HEK293 (cell line): Measurements from ENCODE around the gene CBR1.

Experiments
- CTCF ChIA-PET: fragments of 350-600 bp; formaldehyde crosslinking; extraction: SDS; loops from one replicate; lab custom pipeline; 2021; ENCODE audit warnings: antibody characterized with exemption; lab: Yijun Ruan, JAX
- POLR2A ChIA-PET: fragments of 300-600 bp; formaldehyde crosslinking; extraction: SDS; loops from one replicate; lab custom pipeline; 2020; ENCODE audit warnings: antibody characterized with exemption, inconsistent platforms; lab: Yijun Ruan, JAX
- H3K27ac ChIP-seq: fragments of 200-500 bp; sonication (Bioruptor generic); 2 replicates; pipeline ENCODE4 v1.5.1; 2014; ENCODE audit warnings: low read depth, low read length, control low read depth, inconsistent platforms; ENCODE audit errors: extremely low read depth
- H3K36me3 ChIP-seq, 2 experiments: fragments of 200-500 bp in 1 of 2; sonication (Bioruptor generic) in 1 of 2; 1 replicate in 1 of 2; 2 replicates in 1 of 2; pipeline ENCODE4 v1.5.1; 2014 to 2017; ENCODE audit warnings: inconsistent platforms in 2 of 2, low read length in 2 of 2; ENCODE audit not compliant: control insufficient read depth in 2 of 2, insufficient read depth in 1 of 2
- H3K4me1 ChIP-seq: fragments of 200-500 bp; sonication (Bioruptor generic); 2 replicates; pipeline ENCODE4 v1.5.1; 2014; ENCODE audit warnings: mild to moderate bottlenecking, low read length, inconsistent platforms; ENCODE audit not compliant: control insufficient read depth, insufficient read depth
- H3K4me3 ChIP-seq: 2 replicates; pipeline ENCODE4 v1.5.1; 2011; ENCODE audit warnings: low read depth, mild to moderate bottlenecking, control low read depth, low read length, moderate library complexity
- H3K9me3 ChIP-seq: fragments of 200-500 bp; sonication (Bioruptor generic); 2 replicates; pipeline ENCODE4 v1.5.1; 2014; ENCODE audit warnings: low read depth, low read length, inconsistent platforms; ENCODE audit not compliant: control insufficient read depth, insufficient read depth
- PRDM1 ChIP-seq: fragments of 450-650 bp; formaldehyde crosslinking; IDR thresholded peaks from 2 replicates; pipeline ENCODE4; 2016; ENCODE audit warnings: missing biosample characterization, missing genetic modification characterization
- SCRT1 ChIP-seq: fragments of 450-650 bp; formaldehyde crosslinking; IDR thresholded peaks from 2 replicates; pipeline ENCODE4 v1.5.1; 2016; ENCODE audit warnings: missing biosample characterization, missing genetic modification characterization, borderline replicate concordance
- TCF7L2 ChIP-seq: IDR thresholded peaks from 2 replicates; pipeline ENCODE4 v1.6.1; 2011; ENCODE audit warnings: low read depth, mild to moderate bottlenecking, inconsistent platforms, low read length, moderate library complexity, borderline replicate concordance
- ZBTB8A ChIP-seq: fragments of 450-650 bp; formaldehyde crosslinking; IDR thresholded peaks from 2 replicates; pipeline ENCODE4 v1.5.1; 2016; ENCODE audit warnings: missing biosample characterization, missing genetic modification characterization
- ZNF10 ChIP-seq: fragments of 450-650 bp; formaldehyde crosslinking; IDR thresholded peaks from 2 replicates; pipeline ENCODE4 v1.5.1; 2017; ENCODE audit warnings: missing biosample characterization, missing genetic modification characterization
- ZNF211 ChIP-seq: fragments of 450-650 bp; formaldehyde crosslinking; IDR thresholded peaks from 2 replicates; pipeline ENCODE4 v1.5.1; 2016; ENCODE audit warnings: low read depth, missing biosample characterization, missing genetic modification characterization
- ZNF24 ChIP-seq: fragments of 450-650 bp; formaldehyde crosslinking; IDR thresholded peaks from 2 replicates; pipeline ENCODE4 v1.5.1; 2016; ENCODE audit warnings: missing biosample characterization, missing genetic modification characterization
- ZNF311 ChIP-seq: fragments of 450-650 bp; formaldehyde crosslinking; IDR thresholded peaks from 2 replicates; pipeline ENCODE4 v1.5.1; 2017; ENCODE audit warnings: missing biosample characterization, missing genetic modification characterization, borderline replicate concordance
- ZNF362 ChIP-seq: fragments of 450-650 bp; formaldehyde crosslinking; IDR thresholded peaks from 2 replicates; pipeline ENCODE4 v1.5.1; 2016; ENCODE audit warnings: missing biosample characterization, missing genetic modification characterization
- ZNF423 ChIP-seq: fragments of 450-650 bp; formaldehyde crosslinking; IDR thresholded peaks from 2 replicates; pipeline ENCODE4 v1.5.1; 2016; ENCODE audit warnings: missing biosample characterization, missing genetic modification characterization
- ZNF530 ChIP-seq: fragments of 450-650 bp; formaldehyde crosslinking; IDR thresholded peaks from 2 replicates; pipeline ENCODE4 v1.5.1; 2016; ENCODE audit warnings: low read depth, missing biosample characterization, missing genetic modification characterization
- ZNF555 ChIP-seq: fragments of 450-650 bp; formaldehyde crosslinking; conservative IDR thresholded peaks from 2 replicates; pipeline ENCODE4 v1.5.1; 2017; ENCODE audit warnings: missing biosample characterization, mild to moderate bottlenecking, missing genetic modification characterization, inconsistent platforms
- ZNF561 ChIP-seq: fragments of 450-650 bp; IDR thresholded peaks from 2 replicates; pipeline ENCODE4 v1.5.1; 2018; ENCODE audit warnings: missing biosample characterization, missing genetic modification characterization, borderline replicate concordance

CBR1 gene

DNA sequence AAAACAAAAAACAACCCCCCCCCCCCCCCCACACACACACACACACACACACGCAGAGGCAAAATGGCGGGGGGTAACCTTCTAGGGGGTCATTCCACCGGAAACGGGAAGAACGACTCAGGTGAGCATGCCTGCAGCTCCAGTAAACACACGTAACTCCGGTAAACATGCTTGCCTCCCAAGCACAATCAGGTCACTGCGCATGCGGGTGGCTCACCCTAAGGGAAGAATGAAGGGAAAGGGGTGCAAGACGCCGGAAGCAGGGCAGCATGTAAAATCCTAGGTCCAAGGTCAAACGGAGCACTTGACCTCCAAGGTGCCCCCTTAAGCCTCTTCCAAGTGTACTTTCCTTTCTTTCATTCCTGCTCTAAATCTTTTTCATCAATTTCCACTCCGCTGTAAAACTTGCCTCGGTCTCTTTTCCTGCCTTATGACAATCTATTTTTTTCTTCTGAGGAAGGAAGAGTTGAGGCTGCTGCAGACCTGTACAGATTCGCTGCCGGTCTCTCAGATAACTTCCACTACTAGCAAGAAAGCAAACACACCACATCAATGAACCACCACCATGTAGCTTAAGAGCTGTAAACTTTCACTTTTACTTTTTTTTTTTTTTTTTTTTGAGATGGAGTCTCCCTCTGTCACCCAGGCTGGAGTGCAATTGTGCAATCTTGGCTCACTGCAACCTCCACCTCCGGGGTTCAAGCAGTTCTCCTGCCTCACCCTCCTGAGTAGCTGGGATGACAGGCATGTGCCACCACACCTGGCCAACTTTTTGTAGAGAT lies 44.0 kb downstream of the CBR1 start:
- H3K27ac ChIP-seq = no peak overlapping the region
- CTCF ChIA-PET = interaction anchor here (0.6 to 3.7 kb wide), 26 partner anchors 9 to 1063 kb away, joined by 3 to 39 read pairs (median 4); partner anchors contain the start of genes CBR1 and SETD4
- no peaks in the 10 kb centered on the region for H3K36me3 ChIP-seq
- no peaks in the 10 kb centered on the region for H3K4me1 ChIP-seq
- no peak overlapping the region for H3K4me3 ChIP-seq
- no peak for TF ChIP-seq ZNF530 (tag by site-specific recombination)
- TF ChIP-seq SCRT1 (tag by site-specific recombination) = no peak
- TF ChIP-seq ZBTB8A (tag by site-specific recombination) = no peak
- no peak for TF ChIP-seq ZNF10 (tag by site-specific recombination)
- TF ChIP-seq ZNF561 (tag by site-specific recombination) = no peak
- TF ChIP-seq ZNF423 (tag by site-specific recombination) = no peak
- peak; percentile 81 for TF ChIP-seq PRDM1 (tag by site-specific recombination)
- TF ChIP-seq TCF7L2 = no peak
- no peak for TF ChIP-seq ZNF24 (tag by site-specific recombination)
- 0 out of 2 replicates have a peak, but pooled peaks have one; percentile 29 for TF ChIP-seq ZNF362 (tag by site-specific recombination)
- no peaks in the 10 kb centered on the region for H3K9me3 ChIP-seq
- POLR2A ChIA-PET = interaction anchor here (0.6 to 1.7 kb wide), 4 partner anchors 16 to 537 kb away, joined by 3 to 7 read pairs (median 4); partner anchors contain the start of genes CBR1 and SETD4

GRCh38 chr21:36115138-36115730 lies 45.4 kb downstream of the CBR1 start:
- H3K27ac ChIP-seq = no peak overlapping the region
- CTCF ChIA-PET = interaction anchor here (0.6 to 3.2 kb wide), 7 partner anchors 7 to 173 kb away, joined by 3 to 31 read pairs (median 4); no protein-coding TSS in a partner anchor
- H3K9me3 ChIP-seq = no peaks in the 10 kb centered on the region
- no peak overlapping the region for H3K4me3 ChIP-seq
- peak; percentile 74 for TF ChIP-seq ZNF362 (tag by site-specific recombination)
- no peak for TF ChIP-seq ZNF311 (tag by site-specific recombination)
- TF ChIP-seq ZNF211 (tag by site-specific recombination) = no peak
- no peaks in the 10 kb centered on the region for H3K4me1 ChIP-seq
- POLR2A ChIA-PET = interaction anchor here (0.7 kb wide), 2 partner anchors 584 to 1093 kb away, joined by 3 to 8 read pairs; no protein-coding TSS in a partner anchor
- H3K36me3 ChIP-seq = no peaks in the 10 kb centered on the region

- Histone ChIP-seq H3K4me1 (no peaks in the 10 kb centered on the region), H3K4me3 (no peak overlapping the region), H3K9me3 (no peaks in the 10 kb centered on the region), H3K27ac (no peak overlapping the region), H3K36me3 (no peaks in the 10 kb centered on the region)
- TF ChIP-seq ZNF530 (tag by site-specific recombination) (no peak), ZNF555 (tag by site-specific recombination) (peak; percentile 67)
- ChIA-PET POLR2A (interaction anchor here (0.9 kb wide), 1 partner anchor 48 kb away, joined by 3 read pairs; no protein-coding TSS in a partner anchor), CTCF (interaction anchor here (0.6 to 1.3 kb wide), 7 partner anchors 8 to 192 kb away, joined by 3 to 7 read pairs (median 3); no protein-coding TSS in a partner anchor)
Measured at GRCh38 chr21:36117286-36117741, 47.5 kb downstream of the CBR1 start.
